Measurements from ENCODE around the gene AADAT.

- TF ChIP-seq NFRKB (IDR thresholded peaks at IDR 0.05), result no peak
- TF ChIP-seq SUZ12 (IDR thresholded peaks at IDR 0.05), result no peak
- TF ChIP-seq LEF1 (IDR thresholded peaks at IDR 0.05; ENCODE audit: borderline replicate concordance), result no peak
- TF ChIP-seq FOXK2 (IDR thresholded peaks at IDR 0.05), result no peak
- no peak for TF ChIP-seq BHLHE40 (IDR thresholded peaks at IDR 0.05; ENCODE audit: borderline replicate concordance)
- no peak for TF ChIP-seq CTBP1 (IDR thresholded peaks at IDR 0.05; ENCODE audit: borderline replicate concordance)
- no peak for TF ChIP-seq FOXA1 (IDR thresholded peaks at IDR 0.05)
- no peak for TF ChIP-seq FOXM1 (IDR thresholded peaks at IDR 0.05; ENCODE audit: borderline replicate concordance)
These were observed 34.6 kb upstream of the AADAT start for GRCh38 chr4:170124406-170124805.

All from HEK293T (cell line).